ENCODE results near the gene NAALADL2. TPM values are rescaled to one million over a fixed set of nuclear protein-coding genes. Genes with fewer than 3 reads are reported as not detected.

NAALADL2 gene
- total and polyA plus RNA-seq, 4 donors: 0.28 to 4.6 (median 3.1) TPM

DNA sequence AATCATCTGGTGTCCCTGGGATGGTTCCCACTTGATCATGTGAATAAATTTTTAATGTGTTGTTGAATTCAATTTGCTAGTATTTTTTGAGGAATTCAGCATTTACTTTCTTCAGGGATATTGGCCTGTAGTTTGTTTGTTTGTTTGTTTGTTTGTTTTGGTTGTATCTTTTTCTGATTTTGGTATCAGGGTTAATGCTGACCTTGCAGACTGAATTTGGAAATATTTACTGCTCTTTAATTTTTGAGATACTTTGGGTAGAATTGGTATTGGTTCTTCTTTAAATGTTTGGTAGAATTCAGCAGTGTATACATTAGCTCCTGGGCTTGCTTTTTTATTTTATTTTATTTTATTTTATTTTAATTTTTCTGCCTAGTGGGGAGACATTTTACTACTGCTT, 803.7 kb downstream of the NAALADL2 start:
- DNase-seq (ENCODE audit: low spot score): no peak

DNA sequence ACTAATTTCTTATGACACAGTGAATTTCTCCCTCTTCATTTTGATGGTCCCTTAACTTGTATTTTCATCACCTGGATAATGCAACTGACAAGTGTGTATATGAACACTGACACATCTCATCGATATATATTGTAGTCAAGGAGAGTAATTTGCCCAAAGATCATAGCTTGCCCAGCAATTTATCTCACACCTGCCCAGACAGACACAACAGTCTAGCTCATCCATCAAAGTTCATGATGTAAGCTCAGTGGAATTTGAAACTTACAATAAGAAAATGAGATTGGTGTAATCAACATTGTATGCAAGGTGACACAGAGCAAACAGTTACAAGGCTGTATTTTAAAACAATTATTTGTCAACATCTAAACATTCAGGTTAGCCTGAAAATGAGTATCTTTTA, 805.8 kb downstream of the NAALADL2 start:
- Histone ChIP-seq H3K9me3 (ENCODE audit: control insufficient read depth in 4 of 4, low read length in 3 of 4) (no peaks in the 10 kb centered on the region), H3K4me1 (ENCODE audit: control insufficient read depth in 4 of 4, insufficient read depth in 4 of 4, low read length in 3 of 4) (no peaks in the 10 kb centered on the region), H3K27me3 (ENCODE audit: control insufficient read depth in 4 of 4, insufficient read depth in 4 of 4, low read length in 3 of 4) (no peaks in the 10 kb centered on the region), H3K27ac (ENCODE audit: low read depth in 1 of 2, low read length in 2 of 2) (no peak overlapping the region), H3K9ac (ENCODE audit: low read depth in 1 of 2, low read length in 2 of 2) (no peak overlapping the region), H3K36me3 (ENCODE audit: control insufficient read depth in 4 of 4, insufficient read depth in 3 of 4, low read depth in 1 of 4, low read length in 3 of 4) (no peaks in the 10 kb centered on the region), H3K4me3 (ENCODE audit: low read depth in 1 of 3, low read length in 3 of 3) (no peak overlapping the region)
- no peak for DNase-seq (ENCODE audit: low spot score)
- WGBS: 92% methylated on average over 1 of the region's 1 CpG
- TF ChIP-seq NR2F2 (IDR thresholded peaks at IDR 0.05) (no peak), HNF4G (IDR thresholded peaks at IDR 0.05) (no peak), TAF1 (conservative IDR thresholded peaks at IDR 0.05) (no peak), EGR1 (IDR thresholded peaks at IDR 0.05; ENCODE audit: low read depth in 2 of 2) (no peak), GABPA (IDR thresholded peaks at IDR 0.05 in 1 of 2, conservative IDR thresholded peaks at IDR 0.05 in 1 of 2) (no peak), SP1 (IDR thresholded peaks at IDR 0.05) (no peak), YY1 (IDR thresholded peaks at IDR 0.05) (no peak)
- TF ChIP-seq, protein P1, sequence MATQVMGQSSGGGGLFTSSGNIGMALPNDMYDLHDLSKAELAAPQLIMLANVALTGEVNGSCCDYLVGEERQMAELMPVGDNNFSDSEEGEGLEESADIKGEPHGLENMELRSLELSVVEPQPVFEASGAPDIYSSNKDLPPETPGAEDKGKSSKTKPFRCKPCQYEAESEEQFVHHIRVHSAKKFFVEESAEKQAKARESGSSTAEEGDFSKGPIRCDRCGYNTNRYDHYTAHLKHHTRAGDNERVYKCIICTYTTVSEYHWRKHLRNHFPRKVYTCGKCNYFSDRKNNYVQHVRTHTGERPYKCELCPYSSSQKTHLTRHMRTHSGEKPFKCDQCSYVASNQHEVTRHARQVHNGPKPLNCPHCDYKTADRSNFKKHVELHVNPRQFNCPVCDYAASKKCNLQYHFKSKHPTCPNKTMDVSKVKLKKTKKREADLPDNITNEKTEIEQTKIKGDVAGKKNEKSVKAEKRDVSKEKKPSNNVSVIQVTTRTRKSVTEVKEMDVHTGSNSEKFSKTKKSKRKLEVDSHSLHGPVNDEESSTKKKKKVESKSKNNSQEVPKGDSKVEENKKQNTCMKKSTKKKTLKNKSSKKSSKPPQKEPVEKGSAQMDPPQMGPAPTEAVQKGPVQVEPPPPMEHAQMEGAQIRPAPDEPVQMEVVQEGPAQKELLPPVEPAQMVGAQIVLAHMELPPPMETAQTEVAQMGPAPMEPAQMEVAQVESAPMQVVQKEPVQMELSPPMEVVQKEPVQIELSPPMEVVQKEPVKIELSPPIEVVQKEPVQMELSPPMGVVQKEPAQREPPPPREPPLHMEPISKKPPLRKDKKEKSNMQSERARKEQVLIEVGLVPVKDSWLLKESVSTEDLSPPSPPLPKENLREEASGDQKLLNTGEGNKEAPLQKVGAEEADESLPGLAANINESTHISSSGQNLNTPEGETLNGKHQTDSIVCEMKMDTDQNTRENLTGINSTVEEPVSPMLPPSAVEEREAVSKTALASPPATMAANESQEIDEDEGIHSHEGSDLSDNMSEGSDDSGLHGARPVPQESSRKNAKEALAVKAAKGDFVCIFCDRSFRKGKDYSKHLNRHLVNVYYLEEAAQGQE (IDR thresholded peaks at IDR 0.05): no peak
- TF ChIP-seq, protein P2, sequence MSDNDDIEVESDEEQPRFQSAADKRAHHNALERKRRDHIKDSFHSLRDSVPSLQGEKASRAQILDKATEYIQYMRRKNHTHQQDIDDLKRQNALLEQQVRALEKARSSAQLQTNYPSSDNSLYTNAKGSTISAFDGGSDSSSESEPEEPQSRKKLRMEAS (IDR thresholded peaks at IDR 0.05): no peak

More for the DNA sequence above, 803.7 kb downstream of the NAALADL2 start:
- Histone ChIP-seq H3K27ac (ENCODE audit: low read depth in 1 of 2, low read length in 2 of 2) (no peak overlapping the region), H3K4me1 (ENCODE audit: control insufficient read depth in 4 of 4, insufficient read depth in 4 of 4, low read length in 3 of 4) (no peaks in the 10 kb centered on the region), H3K27me3 (ENCODE audit: control insufficient read depth in 4 of 4, insufficient read depth in 4 of 4, low read length in 3 of 4) (no peaks in the 10 kb centered on the region), H3K9me3 (ENCODE audit: control insufficient read depth in 4 of 4, low read length in 3 of 4) (no peaks in the 10 kb centered on the region), H3K4me3 (ENCODE audit: low read depth in 1 of 3, low read length in 3 of 3) (no peak overlapping the region), H3K36me3 (ENCODE audit: control insufficient read depth in 4 of 4, insufficient read depth in 3 of 4, low read depth in 1 of 4, low read length in 3 of 4) (no peaks in the 10 kb centered on the region), H3K9ac (ENCODE audit: low read depth in 1 of 2, low read length in 2 of 2) (no peak overlapping the region)
- TF ChIP-seq HNF4A (conservative IDR thresholded peaks at IDR 0.05) (no peak), RAD21 (IDR thresholded peaks at IDR 0.05) (no peak), FOXA1 (IDR thresholded peaks at IDR 0.05) (no peak), HNF4G (IDR thresholded peaks at IDR 0.05) (no peak), EGR1 (IDR thresholded peaks at IDR 0.05; ENCODE audit: low read depth in 2 of 2) (no peak), JUND (IDR thresholded peaks at IDR 0.05) (no peak), GABPA (IDR thresholded peaks at IDR 0.05 in 1 of 2, conservative IDR thresholded peaks at IDR 0.05 in 1 of 2) (no peak), RXRA (IDR thresholded peaks at IDR 0.05) (no peak), TAF1 (conservative IDR thresholded peaks at IDR 0.05) (no peak), NR2F2 (IDR thresholded peaks at IDR 0.05) (no peak), YY1 (IDR thresholded peaks at IDR 0.05) (no peak), FOXA2 (IDR thresholded peaks at IDR 0.05) (no peak), SP1 (IDR thresholded peaks at IDR 0.05) (no peak)
- TF ChIP-seq, protein P3, sequence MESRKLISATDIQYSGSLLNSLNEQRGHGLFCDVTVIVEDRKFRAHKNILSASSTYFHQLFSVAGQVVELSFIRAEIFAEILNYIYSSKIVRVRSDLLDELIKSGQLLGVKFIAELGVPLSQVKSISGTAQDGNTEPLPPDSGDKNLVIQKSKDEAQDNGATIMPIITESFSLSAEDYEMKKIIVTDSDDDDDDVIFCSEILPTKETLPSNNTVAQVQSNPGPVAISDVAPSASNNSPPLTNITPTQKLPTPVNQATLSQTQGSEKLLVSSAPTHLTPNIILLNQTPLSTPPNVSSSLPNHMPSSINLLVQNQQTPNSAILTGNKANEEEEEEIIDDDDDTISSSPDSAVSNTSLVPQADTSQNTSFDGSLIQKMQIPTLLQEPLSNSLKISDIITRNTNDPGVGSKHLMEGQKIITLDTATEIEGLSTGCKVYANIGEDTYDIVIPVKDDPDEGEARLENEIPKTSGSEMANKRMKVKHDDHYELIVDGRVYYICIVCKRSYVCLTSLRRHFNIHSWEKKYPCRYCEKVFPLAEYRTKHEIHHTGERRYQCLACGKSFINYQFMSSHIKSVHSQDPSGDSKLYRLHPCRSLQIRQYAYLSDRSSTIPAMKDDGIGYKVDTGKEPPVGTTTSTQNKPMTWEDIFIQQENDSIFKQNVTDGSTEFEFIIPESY (IDR thresholded peaks at IDR 0.05): no peak
- TF ChIP-seq, protein P1 (IDR thresholded peaks at IDR 0.05): no peak
- TF ChIP-seq, protein P4, sequence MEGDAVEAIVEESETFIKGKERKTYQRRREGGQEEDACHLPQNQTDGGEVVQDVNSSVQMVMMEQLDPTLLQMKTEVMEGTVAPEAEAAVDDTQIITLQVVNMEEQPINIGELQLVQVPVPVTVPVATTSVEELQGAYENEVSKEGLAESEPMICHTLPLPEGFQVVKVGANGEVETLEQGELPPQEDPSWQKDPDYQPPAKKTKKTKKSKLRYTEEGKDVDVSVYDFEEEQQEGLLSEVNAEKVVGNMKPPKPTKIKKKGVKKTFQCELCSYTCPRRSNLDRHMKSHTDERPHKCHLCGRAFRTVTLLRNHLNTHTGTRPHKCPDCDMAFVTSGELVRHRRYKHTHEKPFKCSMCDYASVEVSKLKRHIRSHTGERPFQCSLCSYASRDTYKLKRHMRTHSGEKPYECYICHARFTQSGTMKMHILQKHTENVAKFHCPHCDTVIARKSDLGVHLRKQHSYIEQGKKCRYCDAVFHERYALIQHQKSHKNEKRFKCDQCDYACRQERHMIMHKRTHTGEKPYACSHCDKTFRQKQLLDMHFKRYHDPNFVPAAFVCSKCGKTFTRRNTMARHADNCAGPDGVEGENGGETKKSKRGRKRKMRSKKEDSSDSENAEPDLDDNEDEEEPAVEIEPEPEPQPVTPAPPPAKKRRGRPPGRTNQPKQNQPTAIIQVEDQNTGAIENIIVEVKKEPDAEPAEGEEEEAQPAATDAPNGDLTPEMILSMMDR (IDR thresholded peaks at IDR 0.05; ENCODE audit: low read depth, low read length, missing input control): no peak
- TF ChIP-seq, protein P2 (IDR thresholded peaks at IDR 0.05): no peak
- TF ChIP-seq, protein P5, sequence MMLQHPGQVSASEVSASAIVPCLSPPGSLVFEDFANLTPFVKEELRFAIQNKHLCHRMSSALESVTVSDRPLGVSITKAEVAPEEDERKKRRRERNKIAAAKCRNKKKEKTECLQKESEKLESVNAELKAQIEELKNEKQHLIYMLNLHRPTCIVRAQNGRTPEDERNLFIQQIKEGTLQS (IDR thresholded peaks at IDR 0.05): no peak

Measured in liver (tissue), 9 donors.